NCI-H1092 (cell line): Measurements from ENCODE around the gene NCBP3.
"Not testable (repeated sequence)": the region's sequence is repeated elsewhere in the genome, so short reads cannot be mapped to it uniquely, and the experiment has no call there.

Experiments
- DNase-seq: peaks from one replicate; lab custom pipeline; 2025; lab: John Stamatoyannopoulos, UW

NCBP3 gene

GRCh38 chr17:3812284-3812683, 33.8 kb downstream of the NCBP3 start:
- DNase-seq, result no peak

GRCh38 chr17:3810019-3810418, 36.0 kb downstream of the NCBP3 start:
- DNase-seq, result no peak

- DNase-seq, result no peak
Measured at GRCh38 chr17:3809135-3809534, 36.9 kb downstream of the NCBP3 start.

GRCh38 chr17:3808701-3809100, 37.3 kb downstream of the NCBP3 start:
- DNase-seq, result no peak

- no peak for DNase-seq
Measured at GRCh38 chr17:3805581-3805980, 40.5 kb downstream of the NCBP3 start.

GRCh38 chr17:3804503-3804931, 41.5 kb downstream of the NCBP3 start:
- no peak for DNase-seq

- no peak for DNase-seq
Measured at GRCh38 chr17:3803308-3803640, 42.8 kb downstream of the NCBP3 start.

- DNase-seq, result no peak
Measured at GRCh38 chr17:3802461-3803307, 43.4 kb downstream of the NCBP3 start.

- no peak for DNase-seq
Measured at GRCh38 chr17:3801792-3802191, 44.3 kb downstream of the NCBP3 start.

- no peak for DNase-seq
Measured at GRCh38 chr17:3801347-3801746, 44.7 kb downstream of the NCBP3 start.

- no peak for DNase-seq
Measured at GRCh38 chr17:3800362-3801271, 45.4 kb downstream of the NCBP3 start, which contains the start of gene ITGAE. Gene ITGAE, minus strand, starts transcription at chr17:3801188. Its CDS starts 44 bp downstream, at chr17:3801144.

GRCh38 chr17:3799181-3799945, 46.7 kb downstream of the NCBP3 start:
- DNase-seq, result no peak

GRCh38 chr17:3798273-3799180, 47.5 kb downstream of the NCBP3 start:
- DNase-seq, result no peak

GRCh38 chr17:3796822-3797170, 49.2 kb downstream of the NCBP3 start:
- DNase-seq, result no peak

- no peak for DNase-seq
Measured at GRCh38 chr17:3796110-3796821, 49.8 kb downstream of the NCBP3 start.

- DNase-seq, result no peak
Measured at GRCh38 chr17:3795390-3796102, 50.5 kb downstream of the NCBP3 start.

GRCh38 chr17:3794557-3795389, 51.3 kb downstream of the NCBP3 start:
- no peak for DNase-seq

GRCh38 chr17:3794152-3794551, 51.9 kb downstream of the NCBP3 start:
- not testable (repeated sequence) for DNase-seq

- not testable (repeated sequence) for DNase-seq
Measured at GRCh38 chr17:3793258-3793657, 52.8 kb downstream of the NCBP3 start.
